ENCODE data around the gene HOXC9.

DNA sequence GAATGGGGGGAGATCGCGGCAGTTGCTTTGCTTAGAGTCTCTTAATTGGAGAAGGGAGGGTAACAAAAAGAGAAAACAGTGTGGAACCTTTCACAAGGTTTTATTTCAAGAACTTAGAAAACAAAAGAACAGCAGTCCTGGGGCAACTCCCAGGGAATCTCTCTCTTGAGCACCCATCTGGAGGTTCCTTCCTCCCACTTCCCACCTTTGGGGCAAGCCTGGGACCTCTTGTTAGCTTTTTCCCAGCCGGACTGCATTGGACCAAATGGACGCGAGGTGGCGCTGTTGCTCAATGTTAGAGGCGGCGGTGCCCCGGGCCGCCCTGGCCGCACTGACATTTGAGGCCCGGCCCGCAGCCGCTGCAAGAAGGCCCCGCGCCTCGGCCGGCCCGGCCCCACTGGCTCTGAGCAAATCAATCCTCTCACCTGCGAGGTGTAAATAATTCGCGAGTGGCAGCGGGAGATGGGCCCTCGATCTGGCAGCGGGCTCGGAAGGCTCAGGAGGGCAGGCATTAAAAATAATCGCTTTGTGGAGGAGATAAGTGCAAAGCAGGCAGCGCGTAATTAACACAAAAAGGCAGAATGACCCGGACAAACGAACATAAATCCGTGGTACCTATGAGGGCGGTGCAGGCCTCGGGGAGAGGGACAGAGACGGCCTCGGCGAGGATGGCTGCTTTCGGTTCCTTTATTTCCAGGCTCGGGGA is 6.0 kb downstream of the HOXC9 start:
- no peak for TF ChIP-seq POLR2A (IDR thresholded peaks at IDR 0.05)
- TF ChIP-seq, protein P1, sequence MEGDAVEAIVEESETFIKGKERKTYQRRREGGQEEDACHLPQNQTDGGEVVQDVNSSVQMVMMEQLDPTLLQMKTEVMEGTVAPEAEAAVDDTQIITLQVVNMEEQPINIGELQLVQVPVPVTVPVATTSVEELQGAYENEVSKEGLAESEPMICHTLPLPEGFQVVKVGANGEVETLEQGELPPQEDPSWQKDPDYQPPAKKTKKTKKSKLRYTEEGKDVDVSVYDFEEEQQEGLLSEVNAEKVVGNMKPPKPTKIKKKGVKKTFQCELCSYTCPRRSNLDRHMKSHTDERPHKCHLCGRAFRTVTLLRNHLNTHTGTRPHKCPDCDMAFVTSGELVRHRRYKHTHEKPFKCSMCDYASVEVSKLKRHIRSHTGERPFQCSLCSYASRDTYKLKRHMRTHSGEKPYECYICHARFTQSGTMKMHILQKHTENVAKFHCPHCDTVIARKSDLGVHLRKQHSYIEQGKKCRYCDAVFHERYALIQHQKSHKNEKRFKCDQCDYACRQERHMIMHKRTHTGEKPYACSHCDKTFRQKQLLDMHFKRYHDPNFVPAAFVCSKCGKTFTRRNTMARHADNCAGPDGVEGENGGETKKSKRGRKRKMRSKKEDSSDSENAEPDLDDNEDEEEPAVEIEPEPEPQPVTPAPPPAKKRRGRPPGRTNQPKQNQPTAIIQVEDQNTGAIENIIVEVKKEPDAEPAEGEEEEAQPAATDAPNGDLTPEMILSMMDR (IDR thresholded peaks at IDR 0.05) = peak; percentile 93 to 97 (median 94)
